ENCODE measurements around the gene TPST1. TPM values are rescaled to one million over a fixed set of nuclear protein-coding genes. Genes with fewer than 3 reads are reported as not detected.
A peak's percentile ranks its signal among the peaks of the same experiment; 100 is the strongest.

Gene TPST1
- total RNA-seq, 1 donor from 2014 or later: 16.7 TPM

DNA sequence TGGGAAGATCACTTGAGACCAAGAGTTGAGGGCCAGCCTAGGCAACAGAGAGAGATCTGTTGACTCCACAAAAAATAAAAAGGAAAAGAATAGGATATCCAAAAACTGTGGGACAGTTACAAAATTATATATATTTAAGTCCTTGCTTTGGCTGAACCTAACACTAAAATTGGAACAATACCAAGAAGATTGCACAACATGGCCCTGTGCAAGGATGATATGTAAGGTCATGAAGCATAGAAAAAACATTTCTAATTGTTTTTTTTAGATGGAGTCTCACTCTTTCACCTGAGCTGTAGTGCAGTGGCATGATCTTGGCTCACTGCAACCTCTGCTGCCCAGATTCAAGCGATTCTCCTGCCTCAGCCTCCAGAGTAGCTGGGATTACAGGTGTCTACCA lies 139.0 kb downstream of the TPST1 start:
- Histone ChIP-seq H3K4me1 (peaks cover 11% of the 10 kb centered on the region), H3K36me3 (no peaks in the 10 kb centered on the region), H3K27me3 (ENCODE audit: low read depth) (no peaks in the 10 kb centered on the region), H3K27ac (no peak overlapping the region), H3K9me3 (peaks cover 6% of the 10 kb centered on the region), H3K4me3 (no peak overlapping the region)
- intact Hi-C loops (cut with DNase I): no loop called here
- TF ChIP-seq, protein P1, sequence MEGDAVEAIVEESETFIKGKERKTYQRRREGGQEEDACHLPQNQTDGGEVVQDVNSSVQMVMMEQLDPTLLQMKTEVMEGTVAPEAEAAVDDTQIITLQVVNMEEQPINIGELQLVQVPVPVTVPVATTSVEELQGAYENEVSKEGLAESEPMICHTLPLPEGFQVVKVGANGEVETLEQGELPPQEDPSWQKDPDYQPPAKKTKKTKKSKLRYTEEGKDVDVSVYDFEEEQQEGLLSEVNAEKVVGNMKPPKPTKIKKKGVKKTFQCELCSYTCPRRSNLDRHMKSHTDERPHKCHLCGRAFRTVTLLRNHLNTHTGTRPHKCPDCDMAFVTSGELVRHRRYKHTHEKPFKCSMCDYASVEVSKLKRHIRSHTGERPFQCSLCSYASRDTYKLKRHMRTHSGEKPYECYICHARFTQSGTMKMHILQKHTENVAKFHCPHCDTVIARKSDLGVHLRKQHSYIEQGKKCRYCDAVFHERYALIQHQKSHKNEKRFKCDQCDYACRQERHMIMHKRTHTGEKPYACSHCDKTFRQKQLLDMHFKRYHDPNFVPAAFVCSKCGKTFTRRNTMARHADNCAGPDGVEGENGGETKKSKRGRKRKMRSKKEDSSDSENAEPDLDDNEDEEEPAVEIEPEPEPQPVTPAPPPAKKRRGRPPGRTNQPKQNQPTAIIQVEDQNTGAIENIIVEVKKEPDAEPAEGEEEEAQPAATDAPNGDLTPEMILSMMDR (IDR thresholded peaks at IDR 0.05): no peak
- ATAC-seq: no peak
- no peak for DNase-seq

DNA sequence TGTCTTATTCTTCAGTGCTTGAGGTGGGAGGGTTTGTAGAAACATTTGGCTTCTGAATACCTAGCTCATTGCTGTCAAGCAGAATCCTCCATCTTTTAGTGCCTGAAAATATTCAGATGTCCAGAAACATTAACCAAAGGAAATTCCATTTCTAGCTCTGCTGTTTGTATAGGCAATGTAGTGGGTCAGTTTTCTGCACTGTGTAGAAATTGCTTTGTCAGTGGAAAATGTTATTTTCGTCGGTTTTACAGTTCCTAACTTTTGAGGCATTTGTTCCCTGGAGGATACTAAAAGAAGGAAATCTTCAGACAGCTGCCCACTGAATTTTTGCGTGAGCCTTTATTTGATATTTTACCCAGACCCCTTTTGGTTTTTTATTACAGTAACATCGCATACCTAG lies 143.4 kb downstream of the TPST1 start:
- intact Hi-C loops (cut with DNase I): no loop called here
- H3K27me3 ChIP-seq (ENCODE audit: low read depth): no peaks in the 10 kb centered on the region
- TF ChIP-seq, protein P1 (IDR thresholded peaks at IDR 0.05): no peak
- ATAC-seq (peak in 1 of 2 donors; percentile 18), DNase-seq (no peak)
- H3K4me1 ChIP-seq: peaks cover 22% of the 10 kb centered on the region
- no peak overlapping the region for H3K4me3 ChIP-seq
- no peaks in the 10 kb centered on the region for H3K36me3 ChIP-seq
- no peaks in the 10 kb centered on the region for H3K9me3 ChIP-seq
- peak overlapping the region; percentile 42 for H3K27ac ChIP-seq

DNA sequence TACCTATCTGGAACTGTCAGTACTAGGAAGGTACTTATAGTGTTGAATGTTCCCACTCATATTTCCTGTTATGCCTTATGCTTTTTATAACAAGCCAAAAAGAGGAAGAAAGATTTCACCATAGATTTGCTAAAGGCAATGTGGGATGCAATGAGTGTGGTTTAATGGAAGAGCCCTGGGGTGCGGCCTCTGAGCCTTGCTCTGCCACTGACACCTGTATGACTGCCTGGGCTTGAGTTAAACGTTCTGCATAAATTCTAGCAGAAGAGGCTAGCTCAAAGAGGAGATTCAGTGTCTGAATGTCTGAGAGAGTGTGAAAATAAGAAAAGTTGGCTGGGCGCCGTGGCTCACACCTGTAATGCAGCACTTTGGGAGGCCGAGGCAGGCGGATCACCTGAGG lies 143.8 kb downstream of the TPST1 start:
- intact Hi-C loops (cut with DNase I): no loop called here
- Histone ChIP-seq H3K4me3 (no peak overlapping the region), H3K9me3 (no peaks in the 10 kb centered on the region), H3K36me3 (no peaks in the 10 kb centered on the region), H3K27me3 (ENCODE audit: low read depth) (no peaks in the 10 kb centered on the region), H3K4me1 (peaks cover 22% of the 10 kb centered on the region), H3K27ac (peak overlapping the region; percentile 46)
- TF ChIP-seq, protein P1 (IDR thresholded peaks at IDR 0.05): no peak
- ATAC-seq: peak; percentile 84
- DNase-seq: no peak

DNA sequence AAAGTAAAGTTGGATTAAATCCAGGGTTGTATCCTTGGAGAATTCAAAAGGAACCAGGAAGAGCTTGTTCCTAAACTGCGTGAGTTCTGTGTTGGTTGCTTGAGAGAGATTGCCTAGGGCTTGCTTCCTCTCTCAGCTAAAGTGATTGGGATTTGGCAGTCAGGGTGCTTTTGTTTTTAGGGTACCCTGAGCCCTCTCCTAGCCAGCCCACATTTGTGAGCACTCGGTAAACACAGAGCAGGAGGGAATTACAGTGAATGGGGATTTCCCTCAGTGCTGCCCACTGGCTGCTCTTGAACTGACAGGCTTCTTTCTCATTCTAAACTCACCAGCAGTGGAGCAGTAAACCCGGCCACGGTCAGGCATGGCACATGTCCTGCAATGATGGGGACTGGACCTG lies 146.9 kb downstream of the TPST1 start:
- no peak for DNase-seq
- peaks cover under 1% of the 10 kb centered on the region for H3K36me3 ChIP-seq
- intact Hi-C loops (cut with DNase I): no loop called here
- TF ChIP-seq, protein P1 (IDR thresholded peaks at IDR 0.05): no peak
- peak; percentile 69 to 76 for ATAC-seq
- no peak overlapping the region for H3K4me3 ChIP-seq
- H3K9me3 ChIP-seq: no peaks in the 10 kb centered on the region
- no peak overlapping the region for H3K27ac ChIP-seq
- H3K4me1 ChIP-seq: peaks cover 22% of the 10 kb centered on the region
- H3K27me3 ChIP-seq (ENCODE audit: low read depth): no peaks in the 10 kb centered on the region

DNA sequence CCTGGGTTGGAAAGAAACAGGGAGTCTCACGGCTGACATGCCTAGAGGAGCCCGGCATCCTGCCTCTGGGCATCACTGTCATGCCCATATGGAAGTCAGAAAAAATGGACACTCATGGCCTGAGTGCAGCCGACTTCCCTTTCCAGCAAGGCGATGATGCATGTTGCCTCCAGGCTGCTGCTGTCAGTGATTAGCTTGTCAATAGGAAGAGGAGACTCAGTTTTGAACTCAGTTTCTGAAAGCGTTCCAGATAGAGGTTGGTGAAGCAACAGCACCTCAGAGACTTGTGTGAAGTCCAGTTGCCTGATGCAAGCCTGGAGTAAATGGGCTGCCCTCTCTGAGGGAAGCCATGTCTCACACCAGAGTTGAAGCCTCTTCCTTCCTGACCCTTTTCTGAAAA lies 148.4 kb downstream of the TPST1 start:
- Histone ChIP-seq H3K4me1 (peaks cover 17% of the 10 kb centered on the region), H3K36me3 (peaks cover 4% of the 10 kb centered on the region), H3K4me3 (no peak overlapping the region), H3K27ac (no peak overlapping the region), H3K27me3 (ENCODE audit: low read depth) (no peaks in the 10 kb centered on the region), H3K9me3 (no peaks in the 10 kb centered on the region)
- TF ChIP-seq, protein P1 (IDR thresholded peaks at IDR 0.05): no peak
- DNase-seq (no peak), ATAC-seq (no peak)
- intact Hi-C loops (cut with DNase I): no loop called here

DNA sequence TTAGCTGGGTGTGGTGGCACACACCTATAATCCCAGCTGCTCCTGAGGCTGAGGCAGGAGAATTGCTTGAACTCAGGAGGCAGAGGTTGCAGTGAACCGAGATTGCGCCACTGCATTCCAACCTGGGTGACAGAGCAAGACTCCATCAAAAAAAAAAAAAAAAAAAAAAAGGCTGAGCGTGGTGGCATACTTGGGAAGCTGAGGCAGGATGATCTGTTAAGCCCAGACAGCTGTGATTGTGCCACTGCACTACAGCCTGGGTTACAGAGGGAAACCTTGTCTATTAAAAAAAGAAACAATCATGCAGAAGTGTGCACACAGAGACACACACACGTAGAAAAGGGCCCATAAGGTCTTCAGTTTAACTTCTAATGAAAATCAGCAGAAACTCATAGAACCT lies 150.6 kb downstream of the TPST1 start:
- peaks cover 7% of the 10 kb centered on the region for H3K4me1 ChIP-seq
- ATAC-seq (no peak), DNase-seq (no peak)
- TF ChIP-seq, protein P1 (IDR thresholded peaks at IDR 0.05): no peak
- peaks cover 4% of the 10 kb centered on the region for H3K36me3 ChIP-seq
- H3K27ac ChIP-seq: no peak overlapping the region
- no peak overlapping the region for H3K4me3 ChIP-seq
- intact Hi-C loops (cut with DNase I): no loop called here
- no peaks in the 10 kb centered on the region for H3K27me3 ChIP-seq (ENCODE audit: low read depth)
- no peaks in the 10 kb centered on the region for H3K9me3 ChIP-seq
